HG03025 (cell line): ENCODE results near the gene HDAC4.

Experiments
- ATAC-seq: cut with Tn5 transposase; IDR thresholded peaks from one replicate; pipeline ENCODE4 v1.9.1; 2021; ENCODE audit warnings: mild to moderate bottlenecking, moderate library complexity; ENCODE audit not compliant: unreplicated experiment, low FRiP score

The HDAC4 gene

GRCh38 chr2:239137898-239138283 is 262.9 kb downstream of the HDAC4 start:
- ATAC-seq, result no peak

- no peak for ATAC-seq
These were observed 263.5 kb downstream of the HDAC4 start for GRCh38 chr2:239137165-239137897.

GRCh38 chr2:239136762-239137161 is 264.1 kb downstream of the HDAC4 start:
- no peak for ATAC-seq

- ATAC-seq, result no peak
These were observed 264.6 kb downstream of the HDAC4 start for GRCh38 chr2:239136203-239136602.

GRCh38 chr2:239135531-239135930 is 265.3 kb downstream of the HDAC4 start:
- no peak for ATAC-seq

- ATAC-seq, result no peak
These were observed 266.8 kb downstream of the HDAC4 start for GRCh38 chr2:239133945-239134570.

- no peak for ATAC-seq
These were observed 268.0 kb downstream of the HDAC4 start for GRCh38 chr2:239132786-239133185.

GRCh38 chr2:239132156-239132709 is 268.6 kb downstream of the HDAC4 start:
- ATAC-seq, result no peak

GRCh38 chr2:239131521-239131920 is 269.3 kb downstream of the HDAC4 start:
- no peak for ATAC-seq

GRCh38 chr2:239130786-239131325 is 270.0 kb downstream of the HDAC4 start:
- no peak for ATAC-seq

GRCh38 chr2:239130041-239130440 is 270.8 kb downstream of the HDAC4 start:
- no peak for ATAC-seq

GRCh38 chr2:239129147-239129920 is 271.5 kb downstream of the HDAC4 start:
- no peak for ATAC-seq

- ATAC-seq, result no peak
These were observed 272.1 kb downstream of the HDAC4 start for GRCh38 chr2:239128706-239129105.

- ATAC-seq, result no peak
These were observed 273.3 kb downstream of the HDAC4 start for GRCh38 chr2:239127513-239127912.

GRCh38 chr2:239125726-239126675 is 274.8 kb downstream of the HDAC4 start:
- no peak for ATAC-seq

- no peak for ATAC-seq
These were observed 276.5 kb downstream of the HDAC4 start for GRCh38 chr2:239124152-239124899.

- no peak for ATAC-seq
These were observed 278.3 kb downstream of the HDAC4 start for GRCh38 chr2:239122421-239123110.

- ATAC-seq, result no peak
These were observed 279.2 kb downstream of the HDAC4 start for GRCh38 chr2:239121600-239122012.
